Nephron (organoid): ENCODE data around the gene ZMYM1.
"Not testable (repeated sequence)": the region's sequence is repeated elsewhere in the genome, so short reads cannot be mapped to it uniquely, and the experiment has no call there.

Experiments
- H3K27ac Mint-ChIP-seq, 3 experiments: 2 replicates each; pipeline ENCODE4 v1.8.0; 2020; ENCODE audit warnings: mixed read lengths in 3 of 3, mild to moderate bottlenecking in 2 of 3, moderate library complexity in 1 of 3
- H3K27me3 Mint-ChIP-seq: 2 replicates; pipeline ENCODE4 v1.8.0; 2021; ENCODE audit warnings: low read depth, mild to moderate bottlenecking, moderate library complexity, mixed read lengths
- H3K36me3 Mint-ChIP-seq: 2 replicates; pipeline ENCODE4 v1.8.0; 2020; ENCODE audit warnings: low read depth, mixed read lengths
- H3K4me1 Mint-ChIP-seq: 2 replicates; pipeline ENCODE4 v1.8.0; 2020; ENCODE audit warnings: mixed read lengths
- H3K4me3 Mint-ChIP-seq, 3 experiments: 2 replicates each; pipeline ENCODE4 v1.8.0; 2020; ENCODE audit warnings: mild to moderate bottlenecking in 3 of 3, mixed read lengths in 3 of 3, moderate library complexity in 2 of 3
- H3K9me3 Mint-ChIP-seq: 2 replicates; pipeline ENCODE4 v1.8.0; 2020; ENCODE audit warnings: mixed read lengths
- CTCF ChIP-seq, 3 experiments: fragments of 200-600 bp; sonication (generic); IDR thresholded peaks; one replicate each; pipeline ENCODE4 v1.5.0; 2021; ENCODE audit warnings: antibody characterized with exemption in 3 of 3; ENCODE audit not compliant: unreplicated experiment in 3 of 3

ZMYM1 gene

GRCh38 chr1:35046730-35047129, 32.5 kb upstream of the ZMYM1 start:
- no peak for TF ChIP-seq CTCF (IDR thresholded peaks at IDR 0.05; ENCODE audit: unreplicated experiment in 3 of 3)
- Mint-ChIP-seq H3K27me3 (peaks cover 3% of the 10 kb centered on the region), H3K36me3 (no peaks in the 10 kb centered on the region), H3K4me3 (no peak overlapping the region), H3K4me1 (no peaks in the 10 kb centered on the region), H3K9me3 (no peaks in the 10 kb centered on the region), H3K27ac (no peak overlapping the region)

- H3K27me3 Mint-ChIP-seq: peaks cover 3% of the 10 kb centered on the region
- TF ChIP-seq CTCF (IDR thresholded peaks at IDR 0.05; ENCODE audit: unreplicated experiment in 3 of 3): no peak
- H3K36me3 Mint-ChIP-seq: no peaks in the 10 kb centered on the region
- no peak overlapping the region for H3K4me3 Mint-ChIP-seq
- no peak overlapping the region for H3K27ac Mint-ChIP-seq
- no peaks in the 10 kb centered on the region for H3K9me3 Mint-ChIP-seq
- H3K4me1 Mint-ChIP-seq: no peaks in the 10 kb centered on the region
These were observed 31.9 kb upstream of the ZMYM1 start for GRCh38 chr1:35047188-35047858.

GRCh38 chr1:35049116-35049515, 30.1 kb upstream of the ZMYM1 start:
- H3K4me1 Mint-ChIP-seq: no peaks in the 10 kb centered on the region
- H3K27me3 Mint-ChIP-seq: peaks cover 6% of the 10 kb centered on the region
- no peaks in the 10 kb centered on the region for H3K36me3 Mint-ChIP-seq
- H3K9me3 Mint-ChIP-seq: no peaks in the 10 kb centered on the region
- no peak for TF ChIP-seq CTCF (IDR thresholded peaks at IDR 0.05; ENCODE audit: unreplicated experiment in 3 of 3)
- H3K27ac Mint-ChIP-seq: no peak overlapping the region
- no peak overlapping the region for H3K4me3 Mint-ChIP-seq

- Mint-ChIP-seq H3K27ac (no peak overlapping the region), H3K4me3 (no peak overlapping the region), H3K4me1 (no peaks in the 10 kb centered on the region), H3K9me3 (peaks cover 10% of the 10 kb centered on the region), H3K36me3 (peaks cover 2% of the 10 kb centered on the region), H3K27me3 (peaks cover 6% of the 10 kb centered on the region)
- TF ChIP-seq CTCF (IDR thresholded peaks at IDR 0.05; ENCODE audit: unreplicated experiment in 3 of 3): no peak
These were observed 25.8 kb upstream of the ZMYM1 start for GRCh38 chr1:35053433-35053832.

GRCh38 chr1:35054282-35054681, 24.9 kb upstream of the ZMYM1 start:
- H3K27me3 Mint-ChIP-seq, H3K27ac Mint-ChIP-seq, H3K4me1 Mint-ChIP-seq, H3K36me3 Mint-ChIP-seq, H3K4me3 Mint-ChIP-seq: not testable (repeated sequence)
- H3K9me3 Mint-ChIP-seq: peaks cover 12% of the 10 kb centered on the region

GRCh38 chr1:35058321-35058720, 20.9 kb upstream of the ZMYM1 start:
- H3K9me3 Mint-ChIP-seq: peaks cover 17% of the 10 kb centered on the region
- H3K27ac Mint-ChIP-seq, H3K36me3 Mint-ChIP-seq: not testable (repeated sequence)

GRCh38 chr1:35058988-35059387, 20.2 kb upstream of the ZMYM1 start:
- peaks cover 20% of the 10 kb centered on the region for H3K9me3 Mint-ChIP-seq
- no peaks in the 10 kb centered on the region for H3K4me1 Mint-ChIP-seq
- no peak overlapping the region for H3K4me3 Mint-ChIP-seq
- no peak for TF ChIP-seq CTCF (IDR thresholded peaks at IDR 0.05; ENCODE audit: unreplicated experiment in 3 of 3)
- H3K27ac Mint-ChIP-seq: no peak overlapping the region
- H3K36me3 Mint-ChIP-seq: peaks cover 4% of the 10 kb centered on the region
- H3K27me3 Mint-ChIP-seq: no peaks in the 10 kb centered on the region

More at GRCh38 chr1:35058321-35058720, 20.9 kb upstream of the ZMYM1 start:
- not testable (repeated sequence) for H3K4me3 Mint-ChIP-seq, H3K27me3 Mint-ChIP-seq, H3K4me1 Mint-ChIP-seq
